HTERT RPE-1 (cell line): Measurements from ENCODE around the gene TRPM4.
"Not testable (repeated sequence)": the region's sequence is repeated elsewhere in the genome, so short reads cannot be mapped to it uniquely, and the experiment has no call there.

Source experiments
- in situ Hi-C: fragments of 300-500 bp; cut with MboI; formaldehyde crosslinking; loops from 4 replicates; pipeline ENCODE4 v1.14.3; 2020; ENCODE audit warnings: low sequenced_read_pairs

Gene TRPM4

GRCh38 chr19:49224441-49224840 lies 66.8 kb downstream of the TRPM4 start:
- in situ Hi-C loops, result not testable (repeated sequence)

GRCh38 chr19:49224879-49225278 lies 67.3 kb downstream of the TRPM4 start:
- in situ Hi-C loops, result no loop called here

- in situ Hi-C loops, result no loop called here
Measured at GRCh38 chr19:49229416-49229815, 71.8 kb downstream of the TRPM4 start.

GRCh38 chr19:49231389-49231788 lies 73.8 kb downstream of the TRPM4 start:
- in situ Hi-C loops, result no loop called here

GRCh38 chr19:49231804-49232203 lies 74.2 kb downstream of the TRPM4 start:
- in situ Hi-C loops, result no loop called here

- in situ Hi-C loops, result no loop called here
Measured at GRCh38 chr19:49233163-49233562, 75.6 kb downstream of the TRPM4 start.

- in situ Hi-C loops, result no loop called here
Measured at GRCh38 chr19:49241769-49242168, 84.2 kb downstream of the TRPM4 start.

GRCh38 chr19:49243129-49243528 lies 85.5 kb downstream of the TRPM4 start:
- in situ Hi-C loops, result no loop called here

- in situ Hi-C loops, result no loop called here
Measured at GRCh38 chr19:49243726-49244125, 86.1 kb downstream of the TRPM4 start.

GRCh38 chr19:49244256-49244655 lies 86.7 kb downstream of the TRPM4 start:
- in situ Hi-C loops, result no loop called here

- in situ Hi-C loops, result no loop called here
Measured at GRCh38 chr19:49247676-49248075, 90.1 kb downstream of the TRPM4 start.

- in situ Hi-C loops, result no loop called here
Measured at GRCh38 chr19:49249933-49250332, 92.3 kb downstream of the TRPM4 start.

GRCh38 chr19:49255674-49256073 lies 98.1 kb downstream of the TRPM4 start:
- in situ Hi-C loops, result no loop called here

GRCh38 chr19:49256691-49257090 lies 99.1 kb downstream of the TRPM4 start:
- in situ Hi-C loops, result no loop called here
